Caki2 (cell line): Measurements from ENCODE around the gene ABLIM1. TPM values are rescaled to one million over a fixed set of nuclear protein-coding genes. Genes with fewer than 3 reads are reported as not detected.
A peak's percentile ranks its signal among the peaks of the same experiment; 100 is the strongest.

Experiments
- DNase-seq: peaks from one replicate; pipeline ENCODE4 v3.0.0-alpha.2; 2015; ENCODE audit warnings: low read depth
- in situ Hi-C: cut with HindIII; loops from 2 replicates; pipeline ENCODE4 v1.10.0; 2016; ENCODE audit warnings: low sequenced_read_pairs, low pct_unique_long_range_greater_than_20kb, mixed read lengths
- total RNA-seq: library from RNA; depleted of rRNA; stranded (reverse); fragments of >200 nt; shearing (Covaris generic); gene quantifications from 2 replicates; pipeline ENCODE4 v1.2.3, GENCODE V29; 2014; ENCODE audit warnings: low replicate concordance

Gene ABLIM1
- total RNA-seq, 1 experiment from 2014 or later, result 2.2 TPM

GRCh38 chr10:114573330-114574045, 84.6 kb downstream of the ABLIM1 start:
- DNase-seq, result no peak
- in situ Hi-C loops, result no loop called here

GRCh38 chr10:114571316-114571999, 86.6 kb downstream of the ABLIM1 start:
- in situ Hi-C loops, result no loop called here
- DNase-seq, result peak; percentile 26

GRCh38 chr10:114566064-114566463, 92.0 kb downstream of the ABLIM1 start:
- in situ Hi-C loops, result no loop called here

GRCh38 chr10:114565066-114565465, 93.0 kb downstream of the ABLIM1 start:
- in situ Hi-C loops, result no loop called here
- DNase-seq, result no peak

More at GRCh38 chr10:114566064-114566463, 92.0 kb downstream of the ABLIM1 start:
- DNase-seq, result no peak

- DNase-seq, result no peak
Observed at GRCh38 chr10:114561008-114561523, 97.0 kb downstream of the ABLIM1 start.

GRCh38 chr10:114560144-114560543, 97.9 kb downstream of the ABLIM1 start:
- in situ Hi-C loops, result no loop called here
- no peak for DNase-seq

More at GRCh38 chr10:114561008-114561523, 97.0 kb downstream of the ABLIM1 start:
- in situ Hi-C loops, result no loop called here

DNA sequence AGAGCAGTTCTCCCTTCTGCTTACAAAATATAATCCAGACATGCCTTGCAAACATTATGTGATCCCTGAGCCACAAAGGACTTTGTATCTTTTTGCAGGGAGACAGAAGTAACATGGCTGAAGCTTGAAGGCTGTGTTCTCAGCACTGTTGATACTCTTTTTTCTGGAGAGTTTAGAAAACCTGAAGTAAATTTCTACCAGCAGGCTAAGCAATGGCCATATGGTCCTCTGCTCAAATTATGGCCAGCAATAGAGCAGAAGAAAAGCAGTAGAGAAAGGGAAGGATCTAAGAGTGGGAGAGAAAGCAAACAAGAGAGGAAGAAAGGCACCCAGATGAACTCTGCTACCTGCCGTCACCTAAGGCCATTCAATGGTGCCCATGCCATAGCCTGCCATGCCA, 98.4 kb downstream of the ABLIM1 start:
- in situ Hi-C loops, result no loop called here
- DNase-seq, result no peak

DNA sequence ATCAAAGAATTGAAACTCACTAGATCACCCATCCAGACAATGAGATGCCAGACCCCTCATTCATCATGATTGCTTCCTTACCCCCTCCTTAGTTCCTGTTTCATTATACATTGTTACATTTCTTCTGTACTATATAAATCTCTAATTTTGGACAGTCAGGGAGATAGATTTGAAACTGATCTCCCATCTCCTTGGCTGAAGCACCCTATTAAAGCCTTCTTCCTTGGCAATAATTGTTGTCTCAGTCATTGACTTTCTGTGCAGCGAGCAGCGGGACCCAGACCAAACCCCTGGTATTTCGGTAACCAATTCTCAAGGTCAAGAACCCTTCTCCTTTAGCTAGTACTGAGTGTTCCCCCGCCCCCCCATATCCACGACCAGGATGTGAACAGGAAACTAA, 100.2 kb downstream of the ABLIM1 start:
- in situ Hi-C loops, result no loop called here
- no peak for DNase-seq

DNA sequence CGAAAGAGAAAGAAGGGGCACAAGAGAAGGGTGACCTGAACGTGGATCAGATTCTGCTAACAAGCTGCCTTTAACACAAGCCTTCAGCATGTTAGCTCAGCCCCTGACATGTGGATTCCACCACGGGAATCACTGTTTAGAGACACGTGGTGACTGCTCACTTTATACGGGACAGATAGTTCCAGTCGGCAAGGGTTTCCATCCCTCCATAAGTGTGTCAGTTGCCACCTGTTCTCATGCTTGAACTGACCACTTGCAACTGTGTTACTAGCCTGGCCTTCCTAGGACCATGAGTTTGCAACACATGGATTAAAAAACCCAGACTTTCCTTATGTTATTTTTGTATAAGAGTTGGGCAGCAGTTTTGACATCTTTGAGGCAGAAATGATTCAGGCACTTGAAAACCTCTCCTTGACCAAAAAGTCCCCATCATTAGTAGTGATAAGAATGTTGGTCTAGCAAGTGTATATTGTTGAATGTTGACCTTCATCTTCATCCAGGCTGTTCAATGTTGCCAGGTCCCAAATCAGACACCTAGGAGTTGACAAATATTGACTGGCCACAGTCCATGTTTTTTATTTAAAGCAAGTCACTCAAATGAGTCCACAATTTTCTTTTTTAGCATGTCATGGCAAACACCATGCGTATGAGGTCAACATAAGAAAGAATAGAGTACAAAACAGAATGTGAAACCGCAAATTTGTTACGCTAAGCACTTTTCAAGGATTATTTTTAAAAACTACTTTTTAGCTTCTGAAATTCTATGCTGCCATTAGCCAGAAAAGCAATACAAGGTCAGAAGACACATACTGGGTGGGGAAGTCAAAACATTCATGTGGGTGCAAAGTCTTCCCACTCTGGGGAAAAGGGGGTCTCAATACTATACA, 101.6 kb downstream of the ABLIM1 start:
- no peak for DNase-seq
- in situ Hi-C loops, result no loop called here

- no peak for DNase-seq
- in situ Hi-C loops, result no loop called here
Observed at GRCh38 chr10:114553436-114553835, 104.6 kb downstream of the ABLIM1 start.

DNA sequence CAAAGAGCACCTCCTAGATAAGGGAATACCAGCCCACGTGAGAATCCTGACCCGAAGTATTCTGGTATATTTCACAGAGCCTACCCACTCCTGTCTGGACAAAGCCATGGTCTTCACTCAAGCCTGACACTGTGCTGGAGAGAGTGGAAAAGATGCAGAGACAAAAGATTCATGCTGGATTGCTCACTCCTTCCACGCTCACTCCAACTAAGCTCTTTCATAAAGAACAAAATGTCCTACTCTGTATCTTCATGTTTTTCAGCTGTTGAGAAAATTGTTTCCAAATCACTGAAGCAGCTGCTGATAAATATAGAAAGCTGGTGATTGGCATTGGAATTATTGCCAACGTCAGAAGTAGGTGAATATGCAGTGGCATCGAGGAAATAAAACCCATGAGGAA, 106.0 kb downstream of the ABLIM1 start:
- DNase-seq, result no peak
- in situ Hi-C loops, result no loop called here

DNA sequence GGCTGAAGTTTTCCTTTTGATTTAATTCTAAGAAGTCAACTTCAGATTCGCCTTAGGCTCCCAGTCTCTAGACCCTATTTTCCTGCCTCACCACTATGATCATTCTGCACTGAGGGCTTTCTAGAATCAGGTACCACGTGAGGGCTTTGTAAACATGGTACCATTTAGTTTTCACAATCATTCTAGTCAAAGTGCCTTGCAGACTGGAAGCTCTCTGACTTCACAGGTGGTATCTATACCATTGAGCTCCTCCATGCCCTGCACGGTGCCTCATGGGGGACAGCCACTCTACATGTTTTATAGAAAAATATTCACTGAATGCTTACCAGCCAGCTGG, 106.5 kb downstream of the ABLIM1 start:
- DNase-seq, result no peak
- in situ Hi-C loops, result no loop called here

GRCh38 chr10:114550756-114551635, 107.1 kb downstream of the ABLIM1 start:
- in situ Hi-C loops, result no loop called here
- peak; percentile 29 for DNase-seq

DNA sequence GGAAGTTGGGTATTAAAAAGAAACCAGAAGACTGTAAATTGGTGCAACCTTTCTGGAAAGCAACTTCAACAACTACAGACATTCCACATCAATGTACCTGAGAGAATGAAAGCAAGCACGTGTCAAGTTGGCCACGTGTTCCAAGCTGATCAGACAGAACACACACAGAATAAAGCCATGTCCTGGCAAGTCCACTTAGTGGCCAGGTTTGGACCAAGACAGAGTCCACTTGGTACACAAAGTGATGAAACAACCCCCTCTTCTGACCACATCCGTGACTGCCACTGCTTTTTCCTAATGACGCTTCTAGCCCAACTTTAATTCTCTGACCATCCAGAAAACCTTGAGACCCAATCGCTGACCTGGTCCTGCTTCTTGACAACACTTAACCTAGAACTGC, 109.4 kb downstream of the ABLIM1 start:
- in situ Hi-C loops, result no loop called here
- no peak for DNase-seq

- in situ Hi-C loops, result no loop called here
- DNase-seq, result no peak
Observed at GRCh38 chr10:114547514-114547913, 110.6 kb downstream of the ABLIM1 start.

GRCh38 chr10:114547056-114547455, 111.0 kb downstream of the ABLIM1 start:
- in situ Hi-C loops, result no loop called here
- DNase-seq, result no peak

DNA sequence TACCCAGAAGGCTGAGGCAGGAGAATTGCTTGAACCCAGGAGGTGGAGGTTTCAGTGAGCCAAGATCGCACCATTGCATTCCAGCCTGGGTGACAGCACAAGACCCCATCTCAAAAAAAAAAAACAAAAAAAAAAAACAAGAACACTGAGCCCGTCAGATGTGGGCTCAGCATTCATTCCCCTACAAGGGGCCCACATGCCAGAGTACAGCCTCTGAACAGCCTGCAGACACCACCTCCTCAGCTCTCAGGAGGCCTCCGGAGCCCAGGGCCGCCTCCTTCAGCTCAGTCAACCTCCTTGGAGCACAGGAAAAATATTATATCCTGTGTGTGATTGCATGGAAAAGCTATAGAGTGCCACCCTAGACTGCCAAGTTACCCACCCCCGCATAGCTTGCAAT, 112.3 kb downstream of the ABLIM1 start:
- no peak for DNase-seq
- in situ Hi-C loops, result no loop called here

DNA sequence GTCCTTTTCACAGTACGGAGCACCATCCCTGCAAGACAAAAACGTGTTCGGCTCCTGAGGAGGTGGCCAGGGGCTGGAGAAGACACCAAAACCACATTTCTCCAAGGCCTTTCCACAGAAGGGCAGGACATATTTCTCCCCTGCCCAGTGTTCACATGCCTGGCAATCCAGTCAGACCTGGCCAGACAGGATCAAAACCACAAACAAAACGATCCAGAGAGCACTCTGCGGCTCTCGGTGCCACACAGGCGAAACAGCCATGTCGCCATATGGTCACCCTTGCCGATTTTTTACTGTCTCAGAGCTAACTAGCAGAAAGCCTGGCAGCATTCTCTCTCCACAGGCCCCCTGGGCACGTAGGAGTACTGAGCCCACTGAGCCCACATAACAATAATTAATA, 113.0 kb downstream of the ABLIM1 start:
- in situ Hi-C loops, result no loop called here
- DNase-seq, result no peak
